ENCODE results near the gene LRP10. TPM values are rescaled to one million over a fixed set of nuclear protein-coding genes. Genes with fewer than 3 reads are reported as not detected.

The LRP10 gene
- total RNA-seq, 1 experiment from 2014 or later: 29.6 TPM

GRCh38 chr14:22887990-22888378 is 16.4 kb downstream of the LRP10 start:
- TF ChIP-seq, protein P1, sequence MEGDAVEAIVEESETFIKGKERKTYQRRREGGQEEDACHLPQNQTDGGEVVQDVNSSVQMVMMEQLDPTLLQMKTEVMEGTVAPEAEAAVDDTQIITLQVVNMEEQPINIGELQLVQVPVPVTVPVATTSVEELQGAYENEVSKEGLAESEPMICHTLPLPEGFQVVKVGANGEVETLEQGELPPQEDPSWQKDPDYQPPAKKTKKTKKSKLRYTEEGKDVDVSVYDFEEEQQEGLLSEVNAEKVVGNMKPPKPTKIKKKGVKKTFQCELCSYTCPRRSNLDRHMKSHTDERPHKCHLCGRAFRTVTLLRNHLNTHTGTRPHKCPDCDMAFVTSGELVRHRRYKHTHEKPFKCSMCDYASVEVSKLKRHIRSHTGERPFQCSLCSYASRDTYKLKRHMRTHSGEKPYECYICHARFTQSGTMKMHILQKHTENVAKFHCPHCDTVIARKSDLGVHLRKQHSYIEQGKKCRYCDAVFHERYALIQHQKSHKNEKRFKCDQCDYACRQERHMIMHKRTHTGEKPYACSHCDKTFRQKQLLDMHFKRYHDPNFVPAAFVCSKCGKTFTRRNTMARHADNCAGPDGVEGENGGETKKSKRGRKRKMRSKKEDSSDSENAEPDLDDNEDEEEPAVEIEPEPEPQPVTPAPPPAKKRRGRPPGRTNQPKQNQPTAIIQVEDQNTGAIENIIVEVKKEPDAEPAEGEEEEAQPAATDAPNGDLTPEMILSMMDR (IDR thresholded peaks at IDR 0.05; ENCODE audit: insufficient read depth in 1 of 2, low read depth in 1 of 2, low read length in 1 of 2, severe bottlenecking in 1 of 2, unreplicated experiment in 1 of 2): no peak
- Mint-ChIP-seq H3K36me3 (ENCODE audit: insufficient read depth, unreplicated experiment) (peaks cover 11% of the 10 kb centered on the region), H3K27ac (ENCODE audit: unreplicated experiment) (no peak overlapping the region), H3K9me3 (ENCODE audit: unreplicated experiment) (no peaks in the 10 kb centered on the region), H3K4me1 (ENCODE audit: low read depth, unreplicated experiment) (peaks cover 4% of the 10 kb centered on the region), H3K4me3 (ENCODE audit: unreplicated experiment) (peak overlapping the region; percentile 91), H3K27me3 (ENCODE audit: insufficient read depth, unreplicated experiment) (no peaks in the 10 kb centered on the region)
- POLR2A ChIA-PET: no interaction called here
- BruUV-seq (replicated peaks): no TSS peak
- Histone ChIP-seq H3K27me3 (replicated peaks; ENCODE audit: control insufficient read depth, insufficient read depth, low read length) (no peaks in the 10 kb centered on the region), H3K4me3 (ENCODE audit: low read depth, low read length) (peak overlapping the region; percentile 52), H3K36me3 (ENCODE audit: control insufficient read depth, insufficient read depth, low read length) (no peaks in the 10 kb centered on the region), H3K9me3 (no peaks in the 10 kb centered on the region), H3K4me1 (no peaks in the 10 kb centered on the region; the same call in 1 of the 2 replicates)
- no peak for DNase-seq
- CTCF ChIA-PET: interaction anchor here (0.6 kb wide), 1 partner anchor 88 kb away, joined by 8 read pairs; no protein-coding TSS in a partner anchor
- intact Hi-C loops (cut with micrococcal nuclease; ENCODE audit: unreplicated experiment): no loop called here

- Histone ChIP-seq H3K4me3 (ENCODE audit: low read depth, low read length) (no peak overlapping the region), H3K36me3 (ENCODE audit: control insufficient read depth, insufficient read depth, low read length) (no peaks in the 10 kb centered on the region), H3K9me3 (no peaks in the 10 kb centered on the region), H3K27me3 (replicated peaks; ENCODE audit: control insufficient read depth, insufficient read depth, low read length) (no peaks in the 10 kb centered on the region), H3K4me1 (no peaks in the 10 kb centered on the region)
- intact Hi-C loops (cut with micrococcal nuclease; ENCODE audit: unreplicated experiment): no loop called here
- ChIA-PET CTCF (interaction anchor here (0.6 kb wide), 1 partner anchor 162 kb away, joined by 3 read pairs; no protein-coding TSS in a partner anchor), POLR2A (interaction anchor here (0.7 kb wide), 2 partner anchors 31 to 68 kb away, joined by 3 to 14 read pairs; no protein-coding TSS in a partner anchor)
- DNase-seq: no peak
- Mint-ChIP-seq H3K4me3 (ENCODE audit: unreplicated experiment) (no peak overlapping the region), H3K27ac (ENCODE audit: unreplicated experiment) (no peak overlapping the region), H3K36me3 (ENCODE audit: insufficient read depth, unreplicated experiment) (peaks cover 11% of the 10 kb centered on the region), H3K9me3 (ENCODE audit: unreplicated experiment) (no peaks in the 10 kb centered on the region), H3K4me1 (ENCODE audit: low read depth, unreplicated experiment) (no peaks in the 10 kb centered on the region), H3K27me3 (ENCODE audit: insufficient read depth, unreplicated experiment) (no peaks in the 10 kb centered on the region)
- BruUV-seq (replicated peaks): no TSS peak
- TF ChIP-seq, protein P1 (IDR thresholded peaks at IDR 0.05; ENCODE audit: insufficient read depth in 1 of 2, low read depth in 1 of 2, low read length in 1 of 2, severe bottlenecking in 1 of 2, unreplicated experiment in 1 of 2): no peak
These were observed 17.1 kb downstream of the LRP10 start for GRCh38 chr14:22888662-22889061.

- POLR2A ChIA-PET: no interaction called here
- DNase-seq: no peak
- H3K36me3 Mint-ChIP-seq (ENCODE audit: insufficient read depth, unreplicated experiment): peaks cover 11% of the 10 kb centered on the region
- intact Hi-C loops (cut with micrococcal nuclease; ENCODE audit: unreplicated experiment): no loop called here
- H3K27ac Mint-ChIP-seq (ENCODE audit: unreplicated experiment): no peak overlapping the region
- BruUV-seq (replicated peaks): no TSS peak
- H3K27me3 Mint-ChIP-seq (ENCODE audit: insufficient read depth, unreplicated experiment): no peaks in the 10 kb centered on the region
- H3K27me3 ChIP-seq (replicated peaks; ENCODE audit: control insufficient read depth, insufficient read depth, low read length): no peaks in the 10 kb centered on the region
- H3K4me1 Mint-ChIP-seq (ENCODE audit: low read depth, unreplicated experiment): no peaks in the 10 kb centered on the region
- no peak overlapping the region for H3K4me3 Mint-ChIP-seq (ENCODE audit: unreplicated experiment)
- no peaks in the 10 kb centered on the region for H3K9me3 Mint-ChIP-seq (ENCODE audit: unreplicated experiment)
- no peaks in the 10 kb centered on the region for H3K36me3 ChIP-seq (ENCODE audit: control insufficient read depth, insufficient read depth, low read length)
- H3K9me3 ChIP-seq: no peaks in the 10 kb centered on the region
- H3K4me1 ChIP-seq: no peaks in the 10 kb centered on the region
- CTCF ChIA-PET: interaction anchor here (1.6 kb wide), 1 partner anchor 10 kb away, joined by 4 read pairs; no protein-coding TSS in a partner anchor
- TF ChIP-seq, protein P1 (IDR thresholded peaks at IDR 0.05; ENCODE audit: insufficient read depth in 1 of 2, low read depth in 1 of 2, low read length in 1 of 2, severe bottlenecking in 1 of 2, unreplicated experiment in 1 of 2): no peak
- H3K4me3 ChIP-seq (ENCODE audit: low read depth, low read length): no peak overlapping the region
These were observed 18.9 kb downstream of the LRP10 start for GRCh38 chr14:22890416-22890815.
